HL-60 (cell line): ENCODE data around the gene CLDN3.
"Not testable (repeated sequence)": the region's sequence is repeated elsewhere in the genome, so short reads cannot be mapped to it uniquely, and the experiment has no call there.

ENCODE experiments used
- CTCF ChIP-seq: IDR thresholded peaks from one replicate; pipeline ENCODE4 v1.5.1; 2011; ENCODE audit warnings: low read length, control low read depth, inconsistent platforms; ENCODE audit not compliant: insufficient read depth
- GABPA ChIP-seq: IDR thresholded peaks from 2 replicates; pipeline ENCODE4 v1.6.1; 2012; ENCODE audit warnings: low read depth
- POLR2AphosphoS5 ChIP-seq: IDR thresholded peaks from 2 replicates; pipeline ENCODE4 v1.6.1; 2012; ENCODE audit warnings: low read depth
- SPI1 ChIP-seq: IDR thresholded peaks from 2 replicates; pipeline ENCODE4 v1.6.1; 2012; ENCODE audit warnings: low read depth, mild to moderate bottlenecking, borderline replicate concordance
- TF ChIP-seq, protein P1 (sequence below): IDR thresholded peaks from 2 replicates; pipeline ENCODE4 v1.6.1; 2012; ENCODE audit warnings: low read depth; ENCODE audit not compliant: insufficient replicate concordance

GRCh38 chr7:73791170-73791690, 21.2 kb upstream of the CLDN3 start:
- not testable (repeated sequence) for TF ChIP-seq CTCF, POLR2AphosphoS5, SPI1, GABPA
- TF ChIP-seq, protein P1, sequence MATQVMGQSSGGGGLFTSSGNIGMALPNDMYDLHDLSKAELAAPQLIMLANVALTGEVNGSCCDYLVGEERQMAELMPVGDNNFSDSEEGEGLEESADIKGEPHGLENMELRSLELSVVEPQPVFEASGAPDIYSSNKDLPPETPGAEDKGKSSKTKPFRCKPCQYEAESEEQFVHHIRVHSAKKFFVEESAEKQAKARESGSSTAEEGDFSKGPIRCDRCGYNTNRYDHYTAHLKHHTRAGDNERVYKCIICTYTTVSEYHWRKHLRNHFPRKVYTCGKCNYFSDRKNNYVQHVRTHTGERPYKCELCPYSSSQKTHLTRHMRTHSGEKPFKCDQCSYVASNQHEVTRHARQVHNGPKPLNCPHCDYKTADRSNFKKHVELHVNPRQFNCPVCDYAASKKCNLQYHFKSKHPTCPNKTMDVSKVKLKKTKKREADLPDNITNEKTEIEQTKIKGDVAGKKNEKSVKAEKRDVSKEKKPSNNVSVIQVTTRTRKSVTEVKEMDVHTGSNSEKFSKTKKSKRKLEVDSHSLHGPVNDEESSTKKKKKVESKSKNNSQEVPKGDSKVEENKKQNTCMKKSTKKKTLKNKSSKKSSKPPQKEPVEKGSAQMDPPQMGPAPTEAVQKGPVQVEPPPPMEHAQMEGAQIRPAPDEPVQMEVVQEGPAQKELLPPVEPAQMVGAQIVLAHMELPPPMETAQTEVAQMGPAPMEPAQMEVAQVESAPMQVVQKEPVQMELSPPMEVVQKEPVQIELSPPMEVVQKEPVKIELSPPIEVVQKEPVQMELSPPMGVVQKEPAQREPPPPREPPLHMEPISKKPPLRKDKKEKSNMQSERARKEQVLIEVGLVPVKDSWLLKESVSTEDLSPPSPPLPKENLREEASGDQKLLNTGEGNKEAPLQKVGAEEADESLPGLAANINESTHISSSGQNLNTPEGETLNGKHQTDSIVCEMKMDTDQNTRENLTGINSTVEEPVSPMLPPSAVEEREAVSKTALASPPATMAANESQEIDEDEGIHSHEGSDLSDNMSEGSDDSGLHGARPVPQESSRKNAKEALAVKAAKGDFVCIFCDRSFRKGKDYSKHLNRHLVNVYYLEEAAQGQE = not testable (repeated sequence)
